ENCODE data around the gene RASL10A. TPM values are rescaled to one million over a fixed set of nuclear protein-coding genes. Genes with fewer than 3 reads are reported as not detected.

RASL10A gene
- total RNA-seq, 2 donors from 2014 or later = 2.0 TPM

DNA sequence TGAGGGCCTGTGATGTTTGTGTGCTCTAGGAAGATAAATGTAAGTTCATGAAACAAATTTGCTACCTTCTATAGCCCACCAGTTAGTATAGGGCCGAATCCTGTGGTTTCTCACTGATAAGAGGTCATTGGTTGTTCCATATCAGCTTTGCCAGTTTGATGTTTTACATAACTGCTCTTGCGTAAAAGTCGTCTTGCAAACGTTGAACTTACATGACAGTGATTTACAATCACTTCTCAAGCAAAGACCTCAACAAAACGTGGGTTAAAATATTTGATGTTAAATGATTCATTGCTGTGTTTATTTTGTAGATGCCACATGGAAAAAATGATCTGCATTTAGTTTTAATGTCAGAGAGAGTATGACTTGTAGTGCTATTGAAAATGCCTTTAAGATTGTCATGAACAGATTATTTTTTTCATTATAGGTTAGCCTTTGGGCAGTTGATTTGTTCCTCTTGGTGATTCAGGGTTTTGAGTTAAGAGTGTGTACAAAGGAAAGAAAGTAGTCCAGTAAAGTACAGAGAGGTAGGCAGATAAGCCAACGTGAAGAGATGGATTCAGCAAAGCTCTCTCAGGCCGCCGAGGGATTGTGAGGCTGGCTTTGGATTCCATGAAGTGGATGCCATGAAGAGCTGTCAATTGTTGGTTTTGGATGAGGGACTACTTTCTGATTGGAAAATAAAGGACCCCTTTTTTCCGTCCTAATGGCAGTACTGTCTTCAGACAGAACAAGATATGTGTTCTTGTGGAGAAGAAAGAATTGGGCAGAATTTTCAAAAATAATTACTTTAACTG lies 44.8 kb downstream of the RASL10A start:
- no peak for DNase-seq (ENCODE audit: low spot score)
- peaks cover 56% of the 10 kb centered on the region for H3K36me3 Mint-ChIP-seq
- peak overlapping the region; percentile 98 to 100 for H3K27ac Mint-ChIP-seq
- no peaks in the 10 kb centered on the region for H3K9me3 Mint-ChIP-seq
- peaks cover 65 to 75% of the 10 kb centered on the region in 2 donors for H3K4me1 Mint-ChIP-seq (ENCODE audit: low read depth in 2 of 2)
- ATAC-seq = no peak
- H3K4me3 Mint-ChIP-seq = peak overlapping the region; percentile 99
- no peaks in the 10 kb centered on the region for H3K27me3 Mint-ChIP-seq

DNA sequence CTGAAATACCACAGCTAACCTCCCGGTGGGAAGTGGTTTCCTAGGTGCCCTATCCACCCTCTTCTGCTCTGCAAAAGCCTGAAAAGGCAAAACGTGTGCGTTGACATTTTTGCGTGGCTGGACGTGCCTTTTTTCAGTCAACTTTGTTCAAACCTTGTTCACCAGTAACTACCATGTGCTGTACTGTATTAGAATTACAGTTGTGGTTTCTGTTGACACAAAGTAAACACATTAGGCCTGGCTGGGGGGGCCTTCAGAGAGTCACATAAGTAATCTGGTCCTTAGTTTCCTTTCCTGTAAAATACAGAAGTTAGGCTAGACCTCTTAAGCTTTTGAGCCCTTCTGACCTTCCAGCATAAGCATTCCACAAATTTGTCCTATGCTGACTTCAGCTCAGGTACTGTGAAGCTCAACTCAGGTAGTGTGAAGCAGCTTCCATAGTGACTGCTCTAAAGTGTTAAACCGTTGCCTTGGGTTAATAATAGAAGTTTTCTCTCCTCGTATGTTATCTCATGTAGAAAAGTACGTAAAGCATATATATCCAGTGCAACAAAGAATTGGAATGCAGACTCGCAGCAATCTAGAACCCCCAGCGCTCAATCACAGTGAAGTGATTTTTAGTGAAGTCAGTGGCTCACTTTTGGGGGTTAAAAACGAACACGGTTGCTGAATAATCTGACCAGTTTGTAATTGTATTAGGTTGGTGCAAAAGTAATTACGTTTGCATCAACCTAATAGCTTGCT lies 45.6 kb downstream of the RASL10A start:
- Mint-ChIP-seq H3K4me1 (ENCODE audit: low read depth in 2 of 2) (peaks cover 62 to 67% of the 10 kb centered on the region in 2 donors), H3K9me3 (no peaks in the 10 kb centered on the region), H3K27ac (peak overlapping the region; percentile 98 to 100), H3K4me3 (peak overlapping the region; percentile 99), H3K27me3 (no peaks in the 10 kb centered on the region), H3K36me3 (peaks cover 50% of the 10 kb centered on the region)
- no peak for DNase-seq (ENCODE audit: low spot score)
- no peak for ATAC-seq

DNA sequence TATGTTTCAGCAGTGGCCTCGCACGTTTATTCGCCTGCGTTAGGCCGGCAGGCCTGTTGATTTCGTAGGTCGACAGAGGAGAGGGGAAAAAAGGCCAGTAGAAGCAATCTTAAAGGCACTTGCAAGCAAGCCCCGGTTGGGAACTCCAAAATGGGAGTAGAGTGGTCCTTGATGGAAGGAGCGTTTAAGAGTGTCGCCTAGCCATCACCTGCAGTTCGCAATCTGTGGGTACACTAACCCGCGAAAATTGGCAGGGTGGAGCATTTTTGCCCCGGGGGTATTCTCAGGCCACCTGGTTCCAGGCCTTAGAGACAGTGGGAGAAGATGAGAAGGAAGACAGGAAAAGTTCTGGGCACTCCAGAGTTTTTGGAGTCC lies 46.3 kb downstream of the RASL10A start:
- Mint-ChIP-seq H3K4me1 (ENCODE audit: low read depth in 2 of 2) (peaks cover 55 to 60% of the 10 kb centered on the region in 2 donors), H3K4me3 (peak overlapping the region; percentile 99), H3K27me3 (no peaks in the 10 kb centered on the region), H3K36me3 (peaks cover 45% of the 10 kb centered on the region), H3K27ac (peak overlapping the region; percentile 98 to 100), H3K9me3 (no peaks in the 10 kb centered on the region)
- DNase-seq (ENCODE audit: low spot score) (no peak), ATAC-seq (no peak)

DNA sequence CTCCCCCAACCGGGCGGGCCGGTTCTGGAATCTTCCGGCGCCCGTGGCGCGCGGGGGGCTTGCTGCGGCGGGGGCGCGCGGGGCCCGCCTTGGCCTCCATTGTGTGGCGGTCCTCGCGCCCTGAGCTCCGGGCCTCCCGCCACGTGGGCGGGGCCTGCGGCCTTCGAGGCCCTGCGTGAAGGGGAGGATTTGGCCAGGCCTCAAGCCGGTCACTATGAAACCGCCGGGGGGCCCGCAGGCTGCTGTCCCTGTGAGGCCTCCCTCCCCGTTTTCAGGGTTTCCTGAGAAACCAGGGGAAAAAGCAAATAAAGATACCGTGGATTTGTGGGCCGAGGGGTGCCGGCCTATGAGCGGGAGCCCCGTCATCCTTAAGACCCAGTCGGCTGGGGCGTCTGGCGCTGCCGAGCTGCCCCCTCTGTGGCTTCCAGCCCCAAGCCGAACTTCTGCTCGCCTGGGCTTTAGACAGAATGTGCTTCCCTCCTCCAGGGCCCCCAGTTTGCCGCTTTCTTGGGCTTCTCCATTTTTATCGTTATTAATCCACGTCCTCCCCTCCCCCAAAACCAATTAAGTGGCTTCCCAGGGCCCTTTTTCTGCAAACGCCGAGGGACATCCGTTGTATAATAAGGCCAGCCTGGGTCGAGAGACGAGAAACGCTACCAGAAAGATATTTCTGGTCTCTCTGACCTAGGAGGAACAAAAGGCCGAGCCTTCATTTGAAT lies 46.8 kb downstream of the RASL10A start:
- H3K4me3 Mint-ChIP-seq = peak overlapping the region; percentile 99

DNA sequence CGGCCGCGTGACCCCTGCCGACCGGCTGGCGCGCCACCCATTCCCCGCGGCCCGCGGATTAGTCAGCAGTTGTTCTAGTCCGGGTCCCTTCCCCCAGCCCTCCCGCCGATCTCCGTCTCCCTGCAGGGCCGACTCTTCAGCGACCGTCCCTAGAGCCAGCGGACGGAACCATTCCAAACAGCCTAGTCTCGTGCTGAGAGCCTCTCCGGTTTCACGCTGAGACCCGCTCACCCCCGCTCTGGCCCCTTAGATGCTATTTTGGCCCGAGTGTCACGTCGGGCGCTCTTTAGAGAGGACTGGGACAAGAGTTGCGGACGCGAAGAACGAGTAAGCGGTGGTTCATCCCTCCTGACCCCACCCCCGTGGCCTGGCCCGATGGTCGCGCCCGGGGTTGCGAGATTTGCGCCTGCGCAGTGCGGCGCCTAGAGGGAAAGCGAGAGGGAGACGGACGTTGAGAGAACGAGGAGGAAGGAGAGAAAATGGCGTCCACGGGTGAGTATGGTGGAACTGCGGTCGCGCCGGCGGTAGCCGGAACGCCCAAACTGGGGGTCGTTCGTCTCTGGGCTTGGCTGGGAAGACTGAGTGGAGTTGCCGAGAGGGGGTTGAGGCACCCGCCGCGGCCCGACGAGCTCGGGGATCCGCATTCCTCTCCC lies 47.5 kb downstream of the RASL10A start, which contains the start of the genes EWSR1 and RHBDD3:
Gene EWSR1 (plus strand): TSS at position 411 of the 653 bp plus-strand sequence. CDS start 69 bp downstream, at position 480.
Gene RHBDD3 (minus strand): TSS at position 124 of the 653 bp plus-strand sequence. CDS start 2,355 bp downstream, outside the sequence.
- Mint-ChIP-seq H3K4me1 (ENCODE audit: low read depth in 2 of 2) (peaks cover 44 to 51% of the 10 kb centered on the region in 2 donors), H3K27me3 (no peaks in the 10 kb centered on the region), H3K36me3 (peaks cover 35% of the 10 kb centered on the region), H3K27ac (peak within 1 kb of the TSS; percentile 98 to 100), H3K9me3 (no peaks in the 10 kb centered on the region), H3K4me3 (peak within 1 kb of the TSS; percentile 99)
- DNase-seq (ENCODE audit: low spot score) (peak; percentile 96), ATAC-seq (peak; percentile 95 to 96)

More for the DNA sequence above, 46.8 kb downstream of the RASL10A start:
- no peaks in the 10 kb centered on the region for H3K9me3 Mint-ChIP-seq
- ATAC-seq = peak; percentile 49 to 63
- H3K36me3 Mint-ChIP-seq = peaks cover 41% of the 10 kb centered on the region
- H3K4me1 Mint-ChIP-seq (ENCODE audit: low read depth in 2 of 2) = peaks cover 51 to 58% of the 10 kb centered on the region in 2 donors
- no peaks in the 10 kb centered on the region for H3K27me3 Mint-ChIP-seq
- DNase-seq (ENCODE audit: low spot score) = peak; percentile 74
- H3K27ac Mint-ChIP-seq = peak overlapping the region; percentile 98 to 100

DNA sequence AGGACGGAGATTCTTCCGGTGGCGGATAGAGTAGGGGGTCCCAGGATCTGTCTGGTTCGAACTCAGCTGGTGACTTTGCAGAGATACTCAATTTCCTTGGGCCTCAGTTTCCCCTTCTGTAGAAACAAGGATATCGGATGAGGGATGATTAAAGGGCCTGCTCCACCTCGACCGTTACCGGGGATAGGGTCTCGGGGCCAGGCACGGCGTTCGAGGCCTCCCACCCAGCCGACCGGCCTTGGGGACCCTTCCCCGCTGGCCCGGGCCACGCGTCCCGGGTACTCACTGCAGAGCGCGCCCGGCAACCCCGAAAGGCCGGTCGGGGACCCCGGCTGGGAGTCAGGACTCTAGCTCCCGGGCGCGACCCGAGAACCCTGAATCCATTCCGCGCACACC lies 48.0 kb downstream of the RASL10A start:
- peaks cover 44 to 48% of the 10 kb centered on the region in 2 donors for H3K4me1 Mint-ChIP-seq (ENCODE audit: low read depth in 2 of 2)
- ATAC-seq = no peak
- peak overlapping the region; percentile 99 for H3K4me3 Mint-ChIP-seq
- H3K9me3 Mint-ChIP-seq = no peaks in the 10 kb centered on the region
- no peaks in the 10 kb centered on the region for H3K27me3 Mint-ChIP-seq
- peaks cover 31% of the 10 kb centered on the region for H3K36me3 Mint-ChIP-seq
- DNase-seq (ENCODE audit: low spot score) = no peak
- H3K27ac Mint-ChIP-seq = peak overlapping the region; percentile 98 to 100

- Mint-ChIP-seq H3K36me3 (peaks cover 25% of the 10 kb centered on the region), H3K9me3 (no peaks in the 10 kb centered on the region), H3K4me1 (ENCODE audit: low read depth in 2 of 2) (peaks cover 39 to 42% of the 10 kb centered on the region in 2 donors), H3K4me3 (peak overlapping the region; percentile 99), H3K27me3 (no peaks in the 10 kb centered on the region), H3K27ac (peak overlapping the region; percentile 98 to 100)
- no peak for ATAC-seq
- no peak for DNase-seq (ENCODE audit: low spot score)
Measured at GRCh38 chr22:29266564-29267461, 48.7 kb downstream of the RASL10A start.

GRCh38 chr22:29265929-29266328 lies 49.6 kb downstream of the RASL10A start:
- DNase-seq (ENCODE audit: low spot score) (no peak), ATAC-seq (no peak)
- Mint-ChIP-seq H3K4me3 (peak overlapping the region; percentile 99), H3K36me3 (peaks cover 20% of the 10 kb centered on the region), H3K4me1 (ENCODE audit: low read depth in 2 of 2) (peaks cover 33 to 34% of the 10 kb centered on the region in 2 donors), H3K27ac (peak overlapping the region; percentile 98 to 100), H3K9me3 (no peaks in the 10 kb centered on the region), H3K27me3 (no peaks in the 10 kb centered on the region)

DNA sequence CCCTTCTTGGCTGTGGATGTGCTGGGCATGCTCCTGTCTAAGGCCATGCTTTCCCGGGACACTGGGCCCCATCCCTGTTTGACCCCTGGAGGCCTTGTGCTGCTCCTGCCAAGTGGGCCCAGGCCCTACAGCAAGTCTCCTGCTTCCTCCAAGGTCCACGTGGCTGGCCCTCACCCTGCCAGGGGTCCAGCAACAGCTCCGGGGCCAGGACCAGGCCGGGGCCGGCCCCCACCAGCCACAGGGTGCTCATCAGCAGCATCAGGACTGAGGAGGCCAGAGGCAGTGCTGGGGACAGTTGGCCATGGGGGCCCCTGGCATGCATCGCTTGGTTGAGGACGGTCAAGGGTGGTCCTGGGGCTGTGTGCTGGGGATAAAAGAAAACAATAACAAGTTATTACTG lies 50.2 kb downstream of the RASL10A start:
- ATAC-seq (no peak), DNase-seq (ENCODE audit: low spot score) (no peak)
- peaks cover 27% of the 10 kb centered on the region in 2 donors for H3K4me1 Mint-ChIP-seq (ENCODE audit: low read depth in 2 of 2)
- no peak overlapping the region for H3K27ac Mint-ChIP-seq
- H3K4me3 Mint-ChIP-seq = no peak overlapping the region
- H3K27me3 Mint-ChIP-seq = no peaks in the 10 kb centered on the region
- no peaks in the 10 kb centered on the region for H3K9me3 Mint-ChIP-seq
- H3K36me3 Mint-ChIP-seq = peaks cover 15% of the 10 kb centered on the region

GRCh38 chr22:29263791-29264276 lies 51.7 kb downstream of the RASL10A start:
- DNase-seq (ENCODE audit: low spot score) = no peak
- Mint-ChIP-seq H3K27me3 (no peaks in the 10 kb centered on the region), H3K4me3 (no peak overlapping the region), H3K9me3 (no peaks in the 10 kb centered on the region), H3K27ac (no peak overlapping the region), H3K36me3 (peaks cover 8% of the 10 kb centered on the region), H3K4me1 (ENCODE audit: low read depth in 2 of 2) (peaks cover 15% of the 10 kb centered on the region in 2 donors)
- no peak for ATAC-seq

Data from natural killer cell treated with Interleukin-12 subunit alpha and Interleukin-12 subunit beta and Interleukin-15 and Interleukin-18, amount 100 ng/mL, for 72 hours (primary cell).